Fibroblast of skin of back (primary cell): ENCODE measurements around the gene GATAD1. TPM values are rescaled to one million over a fixed set of nuclear protein-coding genes. Genes with fewer than 3 reads are reported as not detected.
"Not testable (repeated sequence)": the region's sequence is repeated elsewhere in the genome, so short reads cannot be mapped to it uniquely, and the experiment has no call there.

Source experiments
- DNase-seq: peaks from one replicate; pipeline ENCODE4 v3.0.0-alpha.2; 2013
- polyA plus RNA-seq, 2 experiments: library from polyadenylated mRNA; unstranded; fragments of 120-200 nt; gene quantifications; one replicate each; pipeline ENCODE4 v1.2.1, GENCODE V29; 2013; ENCODE audit not compliant: insufficient read length in 2 of 2

GATAD1 gene, protein sequence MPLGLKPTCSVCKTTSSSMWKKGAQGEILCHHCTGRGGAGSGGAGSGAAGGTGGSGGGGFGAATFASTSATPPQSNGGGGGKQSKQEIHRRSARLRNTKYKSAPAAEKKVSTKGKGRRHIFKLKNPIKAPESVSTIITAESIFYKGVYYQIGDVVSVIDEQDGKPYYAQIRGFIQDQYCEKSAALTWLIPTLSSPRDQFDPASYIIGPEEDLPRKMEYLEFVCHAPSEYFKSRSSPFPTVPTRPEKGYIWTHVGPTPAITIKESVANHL
- 15.5 TPM for polyA plus RNA-seq (2013, experiment 1 of 2; ENCODE audit: insufficient read length)
- 22.3 TPM for polyA plus RNA-seq (2013, experiment 2 of 2; ENCODE audit: insufficient read length)

DNA sequence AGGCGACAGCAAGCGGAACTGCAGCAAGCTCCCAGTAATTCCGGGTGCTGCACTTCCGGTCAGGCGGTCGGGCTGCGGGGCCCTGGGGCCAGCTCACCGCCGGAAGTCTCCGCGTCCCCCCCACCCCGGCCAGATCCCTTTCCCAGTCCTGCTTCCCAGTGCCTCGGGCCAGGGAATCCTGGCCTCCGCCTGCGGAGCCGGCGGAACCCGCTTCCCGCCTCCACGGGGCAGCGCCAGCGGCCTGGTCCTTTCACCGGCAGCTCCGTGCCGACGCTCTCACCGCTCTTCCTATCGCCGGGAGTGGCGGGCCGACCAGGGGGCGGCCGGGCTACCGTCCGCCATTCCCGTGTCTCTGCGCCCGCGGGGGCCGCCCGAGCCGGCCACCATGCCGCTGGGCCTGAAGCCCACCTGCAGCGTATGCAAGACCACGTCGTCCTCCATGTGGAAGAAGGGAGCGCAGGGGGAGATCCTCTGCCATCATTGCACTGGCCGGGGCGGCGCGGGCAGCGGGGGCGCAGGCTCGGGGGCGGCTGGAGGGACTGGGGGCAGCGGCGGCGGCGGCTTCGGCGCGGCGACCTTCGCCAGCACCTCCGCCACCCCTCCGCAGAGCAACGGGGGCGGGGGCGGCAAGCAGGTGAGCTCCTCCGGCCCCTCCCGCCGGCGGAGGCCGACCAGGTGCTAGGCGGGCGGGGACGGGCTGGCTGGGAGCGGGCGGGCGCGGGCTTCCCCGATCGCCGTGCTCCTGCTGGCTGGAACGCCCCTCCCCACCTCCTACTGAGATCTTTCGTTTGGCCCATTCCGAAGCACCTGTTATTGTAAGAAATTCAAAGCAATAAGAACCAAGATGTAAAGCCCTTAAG is at the start of gene GATAD1:
TSS of gene GATAD1 (plus strand) at position 138 of the 860 bp plus-strand sequence. CDS start at position 386, 248 bp downstream.
- DNase-seq = peak; percentile 90

DNA sequence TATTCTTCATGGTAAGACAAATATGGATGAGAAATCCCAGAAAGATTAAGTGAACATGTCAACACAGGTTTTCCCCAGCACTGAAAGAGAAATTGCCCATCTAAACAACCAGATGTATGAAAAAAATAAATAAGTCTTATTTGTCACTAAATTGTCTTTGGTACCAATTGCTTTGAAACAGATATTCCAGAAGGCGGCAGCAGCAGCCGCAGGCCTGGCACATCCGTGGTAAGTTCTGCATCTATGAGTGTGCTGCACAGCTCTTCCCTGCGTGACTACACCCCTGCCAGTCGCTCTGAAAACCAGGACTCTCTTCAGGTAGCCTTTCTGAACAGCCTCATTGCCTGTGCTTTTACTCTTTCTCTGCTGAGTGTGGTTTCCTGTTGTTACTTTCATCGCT is 49.7 kb upstream of the GATAD1 start:
- DNase-seq = no peak

DNA sequence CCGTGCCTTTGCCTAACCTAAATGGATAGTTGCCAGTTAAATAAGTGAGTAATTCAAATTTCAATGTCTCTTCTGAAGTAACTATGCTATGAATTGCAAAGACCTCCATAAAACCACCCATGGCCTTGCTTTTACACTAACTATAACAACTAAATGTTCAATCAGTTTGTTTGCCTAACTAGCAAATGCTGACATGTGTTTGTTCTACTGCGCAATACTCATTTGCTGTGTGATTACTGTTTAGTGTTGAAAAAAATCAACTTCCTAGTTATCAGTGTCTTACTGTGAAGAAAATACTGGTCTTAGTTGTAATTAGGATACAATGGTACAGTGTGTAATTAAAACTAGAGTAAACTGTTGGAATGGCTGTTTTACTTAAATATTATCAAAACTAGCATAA is 47.3 kb upstream of the GATAD1 start:
- DNase-seq = no peak

DNA sequence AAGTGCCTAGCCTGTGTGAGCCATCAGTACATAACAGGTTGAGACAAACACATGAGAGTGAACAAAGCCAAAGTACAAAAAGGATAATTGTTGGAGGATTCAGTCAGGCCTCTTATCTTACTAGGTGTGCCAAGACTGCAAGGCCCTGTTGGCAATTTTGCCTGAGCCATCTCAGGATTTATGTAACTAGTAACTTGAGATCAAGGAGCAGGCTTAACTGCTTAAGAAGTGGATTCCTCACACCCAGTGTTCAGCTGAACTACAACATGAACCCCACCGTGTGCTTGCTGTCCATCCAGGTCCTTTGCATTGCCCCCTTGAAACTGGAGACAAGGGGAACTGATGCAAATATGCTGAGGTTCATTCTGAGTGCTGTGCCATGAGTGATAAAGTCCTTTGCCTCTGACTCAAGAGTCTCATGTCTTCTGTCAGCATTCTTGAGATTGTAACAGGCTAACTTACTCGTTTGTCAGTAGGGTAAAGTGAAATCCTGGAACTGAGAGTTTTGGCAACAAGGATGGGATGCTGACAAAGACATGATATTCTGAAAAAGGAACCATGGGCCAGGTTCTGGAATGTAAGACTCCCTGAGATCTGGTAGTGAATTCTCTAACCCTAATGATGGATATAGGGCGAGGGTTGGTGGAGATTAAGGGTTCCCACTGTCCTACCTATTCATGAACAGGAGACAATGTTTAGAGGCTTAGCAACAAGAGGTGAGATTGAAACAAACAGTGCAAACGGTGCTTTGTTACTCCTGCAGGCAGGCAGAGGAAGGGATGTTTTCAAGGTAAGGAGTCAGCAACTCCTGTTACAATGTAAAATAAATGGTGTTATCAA is 44.1 kb upstream of the GATAD1 start:
- DNase-seq = peak; percentile 30

DNA sequence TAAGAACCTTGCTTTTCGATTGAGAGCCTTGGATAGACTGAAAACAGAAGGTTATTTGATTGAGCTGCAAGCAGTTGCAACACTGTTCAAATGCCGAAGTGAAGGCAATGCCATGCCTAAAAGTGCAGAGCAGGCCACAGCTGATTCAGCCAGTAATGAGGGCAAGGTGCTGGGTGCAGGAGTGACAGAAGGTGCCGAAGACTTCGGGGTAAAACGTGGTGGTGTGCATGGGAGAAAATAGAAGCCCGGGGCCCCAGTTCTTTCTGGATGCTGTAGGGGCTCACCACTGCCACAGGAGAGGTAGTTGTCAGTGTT is 43.6 kb upstream of the GATAD1 start:
- no peak for DNase-seq

DNA sequence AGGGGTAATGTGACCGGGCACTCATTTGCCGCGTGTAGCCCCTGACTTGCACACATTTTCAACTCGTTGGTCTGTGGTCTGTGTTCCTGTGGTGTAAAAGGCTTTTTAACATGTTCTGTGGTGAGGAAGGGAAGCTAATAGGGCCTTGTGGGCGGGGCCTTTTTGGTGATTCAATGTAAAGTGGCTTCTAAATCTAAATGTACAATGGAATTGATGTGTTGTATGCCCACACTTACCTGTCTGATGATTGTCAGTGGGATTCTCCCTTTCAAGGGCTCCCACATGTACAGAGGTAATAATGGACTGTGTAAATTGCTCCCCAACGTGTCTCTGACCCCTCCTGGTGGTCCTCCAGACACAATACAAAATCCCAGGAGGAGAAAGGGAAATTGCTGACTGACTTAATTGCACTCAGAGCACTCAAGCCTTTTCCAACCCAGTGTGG is 43.1 kb upstream of the GATAD1 start:
- DNase-seq = no peak

- DNase-seq = no peak
Measured at GRCh38 chr7:92409357-92409756, 37.9 kb upstream of the GATAD1 start.

DNA sequence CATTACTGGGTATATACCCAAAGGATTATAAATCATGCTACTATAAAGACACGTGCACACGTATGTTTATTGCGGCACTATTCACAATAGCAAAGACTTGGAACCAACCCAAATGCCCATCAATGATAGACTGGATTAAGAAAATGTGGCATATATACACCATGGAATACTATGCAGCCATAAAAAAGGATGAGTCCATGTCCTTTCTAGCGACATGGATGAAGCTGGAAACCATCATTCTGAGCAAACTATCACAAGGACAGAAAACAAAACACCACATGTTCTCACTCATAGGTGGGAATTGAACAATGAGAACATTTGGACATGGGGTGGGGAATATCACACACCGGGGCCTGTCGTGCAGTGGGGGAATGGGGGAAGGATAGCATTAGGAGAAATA is 37.1 kb upstream of the GATAD1 start:
- DNase-seq = not testable (repeated sequence)

DNA sequence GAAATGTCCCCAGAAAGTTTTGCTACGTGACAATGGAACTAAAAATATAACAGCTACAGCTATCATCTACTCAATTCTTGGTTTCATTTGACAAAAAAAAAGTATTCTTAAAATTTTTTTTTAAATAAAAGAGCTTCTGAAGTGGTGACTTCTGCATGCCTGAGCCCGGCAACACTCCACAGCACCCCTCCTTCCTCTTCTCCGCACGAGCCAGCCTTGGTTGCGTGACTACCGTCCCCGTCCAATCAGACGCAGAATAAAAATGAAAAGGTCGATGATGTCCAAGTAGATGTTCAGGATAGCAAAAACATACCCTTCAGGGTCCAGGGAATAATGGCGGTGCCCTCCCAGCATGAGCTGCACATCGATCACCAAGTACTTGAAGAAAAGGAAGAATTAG is 34.5 kb upstream of the GATAD1 start:
- DNase-seq = no peak

DNA sequence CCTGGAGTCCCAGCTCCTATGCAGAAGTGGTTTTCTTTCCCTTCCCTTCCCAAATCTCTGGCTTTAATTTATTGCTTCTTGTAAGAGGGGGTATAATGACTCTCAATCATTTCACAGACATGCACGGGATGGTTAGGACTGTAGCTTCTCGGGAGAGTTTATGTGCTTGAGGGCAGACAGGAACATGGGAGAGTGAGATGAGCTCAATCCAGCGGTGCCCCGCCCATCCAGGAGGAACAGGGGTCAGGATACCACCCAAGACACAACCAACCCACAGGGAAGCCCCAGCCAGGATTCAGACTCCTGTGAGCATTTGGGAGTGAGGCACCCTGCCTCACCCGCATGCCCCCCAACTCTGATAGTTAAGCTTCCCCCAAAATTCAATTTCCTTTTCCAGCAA is 33.7 kb upstream of the GATAD1 start:
- DNase-seq = no peak

DNA sequence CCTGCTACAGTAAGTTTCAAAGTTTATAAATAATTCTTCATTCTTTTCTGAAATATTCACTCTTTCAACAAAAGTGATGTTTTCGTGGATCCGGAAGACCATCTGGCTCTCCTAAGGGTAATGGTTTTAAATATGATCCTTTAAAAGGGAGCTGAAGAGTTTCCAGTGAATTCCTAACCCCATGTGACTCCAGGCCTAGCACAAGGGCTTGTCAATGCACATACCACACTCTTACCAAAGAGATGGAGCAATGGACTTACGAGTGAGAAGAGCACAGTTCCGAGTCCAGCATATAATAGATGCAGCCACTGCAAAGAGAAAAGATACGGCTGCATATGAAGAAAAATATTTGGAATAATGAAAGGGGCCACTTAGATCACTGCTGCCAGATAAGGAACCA is 32.1 kb upstream of the GATAD1 start:
- DNase-seq = no peak

- DNase-seq = no peak
Measured at GRCh38 chr7:92417913-92418312, 29.4 kb upstream of the GATAD1 start.

DNA sequence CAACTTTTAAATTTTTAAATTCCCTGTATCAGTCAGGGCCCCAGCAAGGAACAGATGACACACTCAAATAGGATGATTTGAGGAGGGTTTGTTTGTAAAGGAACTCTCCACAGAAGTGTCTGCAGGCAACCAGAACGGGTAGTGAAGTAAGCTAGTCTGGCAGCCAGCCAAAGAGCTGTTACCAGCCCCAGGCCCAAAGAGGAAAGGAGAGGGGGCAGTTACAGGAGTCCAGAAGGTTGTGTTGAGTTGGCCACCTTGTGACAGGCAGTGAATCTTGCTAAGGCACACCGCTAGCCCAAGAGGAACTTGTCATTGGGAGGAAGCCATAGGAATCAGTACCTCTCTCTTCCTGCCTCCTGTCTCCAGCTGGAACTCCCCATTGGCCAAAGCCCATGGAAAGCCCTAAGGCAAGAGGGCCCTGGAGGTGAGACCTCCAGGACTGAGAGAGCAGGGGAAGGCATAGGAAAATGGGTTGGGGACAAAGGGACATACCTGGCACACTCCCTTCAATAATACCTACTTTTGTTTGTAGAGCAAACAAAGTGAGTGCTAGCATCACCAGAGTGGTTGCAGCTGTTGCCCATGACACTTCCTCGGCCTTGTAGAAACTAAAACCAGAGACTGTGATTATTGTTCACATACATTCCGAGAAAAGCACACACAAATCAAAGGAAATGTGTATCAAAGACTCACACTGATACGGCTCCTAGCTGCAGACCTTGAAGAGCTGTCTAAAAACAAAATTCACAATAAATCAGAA is 25.4 kb upstream of the GATAD1 start:
- no peak for DNase-seq

DNA sequence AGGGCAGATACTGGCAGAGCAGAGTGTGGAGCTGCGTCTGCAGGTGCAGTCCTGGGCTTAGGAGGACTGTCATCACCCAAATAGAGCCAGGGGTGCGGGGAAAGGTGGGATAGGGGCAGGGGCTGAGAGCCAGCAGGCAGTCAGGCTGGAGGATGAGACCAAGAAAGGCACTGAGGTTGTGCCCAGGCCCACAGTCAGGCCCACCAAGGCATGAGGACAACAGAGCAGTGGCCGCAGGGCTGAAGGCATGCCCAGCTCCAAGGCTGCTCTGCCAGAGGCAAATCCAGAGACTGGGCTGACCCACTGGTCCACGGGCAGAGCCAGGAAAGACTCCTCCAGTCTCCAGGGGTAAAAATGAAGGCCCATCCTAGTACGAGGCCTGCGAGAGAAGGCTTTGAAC is 24.4 kb upstream of the GATAD1 start:
- no peak for DNase-seq

GRCh38 chr7:92423710-92424131 is 23.6 kb upstream of the GATAD1 start:
- DNase-seq = no peak

- no peak for DNase-seq
Measured at GRCh38 chr7:92425311-92425947, 21.9 kb upstream of the GATAD1 start.

GRCh38 chr7:92427193-92427592 is 20.1 kb upstream of the GATAD1 start:
- DNase-seq = no peak

DNA sequence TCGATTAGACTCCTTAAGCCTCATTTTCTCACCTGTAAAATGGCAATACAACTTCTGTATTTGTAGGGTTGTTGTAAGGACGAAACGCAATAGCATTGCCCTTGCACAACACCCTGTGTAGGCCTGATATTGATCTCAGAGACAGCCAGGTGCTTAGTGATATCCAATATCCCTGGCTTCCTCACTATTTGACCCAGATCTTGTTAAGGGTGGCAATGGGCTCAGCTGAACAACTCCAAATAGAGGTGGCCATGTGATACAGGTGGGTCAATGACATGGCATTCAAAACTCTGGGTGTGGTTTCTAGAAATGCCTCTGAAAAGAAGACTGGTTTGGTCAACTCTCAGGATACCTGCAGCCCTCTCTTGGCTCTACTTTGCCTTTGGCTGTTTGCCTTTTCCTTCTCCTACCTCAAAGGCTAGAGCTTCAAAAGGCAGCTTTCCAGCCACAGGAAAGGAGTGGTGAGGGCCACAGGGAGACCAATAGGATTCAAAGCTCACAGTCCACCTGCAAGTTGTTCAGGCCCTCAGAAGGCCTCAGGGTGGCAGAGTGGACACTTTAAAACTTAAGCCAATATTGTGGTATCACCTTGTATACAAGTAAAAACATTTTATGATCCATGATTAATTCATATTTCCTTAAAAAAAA is 14.9 kb upstream of the GATAD1 start:
- no peak for DNase-seq

DNA sequence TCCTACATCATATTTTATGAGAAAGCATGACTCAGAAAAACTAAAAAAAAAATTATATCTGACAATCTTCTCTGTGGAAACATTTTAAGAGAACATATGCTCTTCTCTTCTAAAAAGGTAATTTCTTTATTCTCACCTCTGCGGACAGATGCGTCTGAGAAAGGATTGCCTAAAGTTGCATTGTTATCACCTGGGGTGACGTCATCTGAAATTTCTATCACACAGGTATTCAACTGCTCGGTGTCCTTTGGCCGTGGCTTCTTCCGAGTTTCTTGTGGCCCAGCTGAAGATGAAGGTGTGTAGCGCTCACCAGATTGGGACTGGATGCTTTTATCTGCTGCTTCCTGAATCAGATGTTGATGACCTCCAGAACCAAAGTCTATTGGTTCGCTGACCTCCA is 14.3 kb upstream of the GATAD1 start:
- DNase-seq = no peak

DNA sequence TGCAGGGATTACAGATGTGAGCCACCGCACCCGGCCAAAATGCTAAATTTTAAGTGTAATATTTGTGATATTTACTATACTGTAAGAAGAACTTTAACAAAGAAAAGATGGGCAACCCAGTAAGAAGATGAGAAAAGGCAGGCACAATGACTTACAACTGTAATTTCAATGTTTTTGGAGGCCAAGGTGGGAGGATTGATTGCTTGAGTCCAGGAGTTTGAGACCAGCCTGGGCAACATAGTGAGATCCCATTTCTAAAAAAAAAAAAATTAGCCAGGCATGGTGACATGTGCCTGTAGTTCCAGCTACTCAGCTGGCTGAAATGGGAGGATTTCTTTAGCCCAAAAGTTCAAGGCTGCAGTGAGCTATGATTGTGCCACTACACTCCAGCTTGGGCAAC is 11.7 kb upstream of the GATAD1 start:
- no peak for DNase-seq
